Amniotic stem cell (primary cell): ENCODE results near the gene PEAK1.

Experiments
- DNase-seq: peaks from one replicate; lab custom pipeline; 2025; lab: John Stamatoyannopoulos, UW

Gene PEAK1

GRCh38 chr15:77130315-77130930 is 289.5 kb downstream of the PEAK1 start:
- DNase-seq = no peak

GRCh38 chr15:77127626-77128025 is 292.3 kb downstream of the PEAK1 start:
- no peak for DNase-seq

GRCh38 chr15:77126529-77127326 is 293.2 kb downstream of the PEAK1 start:
- DNase-seq = no peak

GRCh38 chr15:77123854-77124253 is 296.1 kb downstream of the PEAK1 start:
- no peak for DNase-seq

DNA sequence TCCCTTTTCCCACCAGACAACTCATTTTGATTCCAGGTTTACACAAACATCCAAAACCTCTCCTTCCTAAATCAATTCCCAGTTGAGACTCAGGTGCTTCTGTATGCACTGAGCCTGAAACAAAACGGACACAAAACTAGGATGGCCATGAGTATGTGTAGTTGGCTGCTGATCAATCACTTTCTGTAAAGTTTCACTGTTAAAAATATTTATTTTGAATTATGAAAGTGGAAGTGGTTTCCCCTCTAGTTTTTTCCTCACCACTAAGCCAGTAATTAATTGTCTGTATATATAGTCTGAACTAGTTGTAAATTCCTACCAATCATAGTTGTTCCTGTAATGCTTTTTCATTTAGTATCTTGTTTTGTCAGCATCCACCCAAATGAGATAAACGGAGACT is 297.3 kb downstream of the PEAK1 start:
- DNase-seq = no peak

- DNase-seq = no peak
Observed at GRCh38 chr15:77121599-77121998, 298.3 kb downstream of the PEAK1 start.

- DNase-seq = no peak
Observed at GRCh38 chr15:77120576-77120975, 299.3 kb downstream of the PEAK1 start.

DNA sequence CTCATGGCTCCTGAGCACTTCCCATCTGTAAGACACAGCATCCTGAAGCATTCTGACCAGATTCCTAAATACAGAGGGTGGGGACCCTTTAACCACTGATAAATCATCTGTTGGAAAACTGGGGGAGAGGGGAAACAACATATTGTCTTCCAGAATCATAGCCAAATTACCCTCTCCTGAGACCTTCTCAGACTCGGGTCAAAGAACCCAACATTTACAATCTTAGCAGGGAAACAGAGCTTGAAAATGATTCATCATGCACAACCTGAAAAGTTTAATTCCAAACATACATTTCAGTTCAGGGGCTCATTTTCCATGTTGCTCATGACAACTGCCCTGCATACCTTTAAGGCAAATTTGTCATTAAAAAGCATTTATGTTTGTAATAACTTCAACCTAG is 300.5 kb downstream of the PEAK1 start:
- no peak for DNase-seq

DNA sequence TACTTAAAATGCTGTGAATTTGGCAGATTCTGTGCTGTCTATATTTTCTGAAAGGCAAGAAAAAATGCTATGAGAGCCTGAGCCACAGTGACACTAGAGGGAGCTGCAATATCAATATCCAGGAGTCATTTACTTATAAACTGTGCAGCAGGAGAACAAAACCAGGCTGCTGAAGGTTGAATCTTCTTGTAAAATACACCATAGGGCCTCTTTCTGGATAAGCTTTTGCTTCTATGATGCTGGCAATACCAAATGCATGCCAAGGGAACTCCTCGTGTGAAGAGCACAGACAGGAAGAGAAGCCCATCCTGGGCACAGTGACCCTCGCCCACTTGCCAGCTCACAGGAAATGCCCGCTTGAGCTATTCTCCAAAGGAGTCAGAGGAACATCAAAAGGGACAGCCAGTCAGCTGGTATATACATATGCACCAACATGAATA is 301.0 kb downstream of the PEAK1 start:
- DNase-seq = peak; percentile 62

DNA sequence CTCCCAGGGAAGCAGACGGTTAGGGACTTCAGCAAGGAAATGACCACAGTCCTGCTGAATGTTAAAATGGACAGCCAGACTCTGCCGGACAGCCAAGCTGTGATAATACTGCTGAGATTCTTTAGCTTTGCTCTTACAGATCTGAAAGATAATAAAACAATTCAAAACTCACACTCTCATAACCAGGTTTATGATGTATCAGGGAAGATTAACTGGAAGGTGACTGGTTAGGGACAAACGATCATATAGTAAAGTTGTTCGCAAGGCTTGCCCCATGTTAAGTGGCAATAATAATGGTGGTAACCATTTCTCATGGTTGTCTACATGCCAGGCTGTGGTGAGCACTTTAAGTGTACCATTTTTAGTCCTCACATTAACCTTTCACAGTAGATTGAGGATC is 304.7 kb downstream of the PEAK1 start:
- DNase-seq = no peak

GRCh38 chr15:77112838-77113504 is 306.9 kb downstream of the PEAK1 start:
- no peak for DNase-seq

GRCh38 chr15:77111789-77112188 is 308.1 kb downstream of the PEAK1 start:
- DNase-seq = no peak

DNA sequence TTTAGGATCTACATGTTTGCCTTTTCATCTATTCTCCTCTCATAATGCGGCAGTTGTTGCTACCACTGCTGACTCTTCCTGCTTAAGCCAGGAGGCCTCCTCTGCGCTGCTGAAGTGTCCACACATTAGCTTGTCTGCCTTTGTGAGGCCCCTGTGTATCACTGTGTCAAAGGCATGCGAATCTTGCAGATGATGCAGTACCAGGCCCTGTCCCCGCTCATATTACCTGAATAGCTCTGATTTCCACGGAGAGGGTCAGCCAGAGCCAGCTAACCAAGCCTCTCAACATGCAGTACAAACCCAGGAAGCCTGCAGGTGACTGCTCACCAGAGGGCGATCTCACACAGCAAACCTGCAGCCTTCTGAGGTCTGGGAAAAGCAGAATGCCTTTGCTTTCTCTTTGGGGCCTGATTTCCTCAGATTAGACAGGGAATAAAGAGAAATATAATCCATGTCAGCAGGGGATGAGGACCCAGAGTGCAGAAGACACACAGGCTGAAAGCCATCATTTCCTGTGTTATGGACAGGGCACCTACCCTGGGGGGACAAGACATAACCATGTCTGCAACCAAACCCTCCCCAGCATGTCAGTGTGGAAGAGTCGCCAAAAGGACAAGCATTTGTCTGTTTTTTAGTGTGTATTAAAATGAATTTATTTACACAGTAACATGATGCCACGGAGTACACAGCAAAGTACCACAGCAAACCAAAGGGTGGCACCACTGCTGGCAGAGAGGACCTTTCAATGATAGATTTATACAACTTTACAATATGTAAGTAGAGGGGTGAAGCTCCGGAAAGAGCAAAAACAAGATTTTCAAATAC is 312.2 kb downstream of the PEAK1 start:
- DNase-seq = no peak

DNA sequence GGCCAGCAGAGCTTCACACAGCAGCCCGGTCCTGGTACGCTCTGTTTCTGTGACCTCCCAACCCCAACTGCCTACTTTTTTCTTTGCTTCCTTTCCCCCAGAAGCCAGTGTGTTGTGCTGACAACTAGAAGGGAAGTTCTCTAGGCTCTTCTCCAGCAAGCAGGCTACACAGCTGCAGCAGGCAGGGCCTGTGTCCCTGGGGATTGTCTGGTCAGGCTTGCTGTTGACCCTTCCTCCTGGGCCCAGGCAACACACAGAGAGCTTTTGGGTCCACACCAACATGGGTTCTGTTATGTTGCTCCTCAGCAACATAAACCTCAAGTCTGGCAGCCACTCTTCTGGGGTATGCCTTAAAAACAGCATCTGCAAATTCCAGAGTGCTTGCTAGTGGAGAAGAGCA is 312.8 kb downstream of the PEAK1 start:
- DNase-seq = no peak

GRCh38 chr15:77104155-77104554 is 315.7 kb downstream of the PEAK1 start:
- no peak for DNase-seq

GRCh38 chr15:77099741-77100463 is 320.0 kb downstream of the PEAK1 start:
- no peak for DNase-seq

DNA sequence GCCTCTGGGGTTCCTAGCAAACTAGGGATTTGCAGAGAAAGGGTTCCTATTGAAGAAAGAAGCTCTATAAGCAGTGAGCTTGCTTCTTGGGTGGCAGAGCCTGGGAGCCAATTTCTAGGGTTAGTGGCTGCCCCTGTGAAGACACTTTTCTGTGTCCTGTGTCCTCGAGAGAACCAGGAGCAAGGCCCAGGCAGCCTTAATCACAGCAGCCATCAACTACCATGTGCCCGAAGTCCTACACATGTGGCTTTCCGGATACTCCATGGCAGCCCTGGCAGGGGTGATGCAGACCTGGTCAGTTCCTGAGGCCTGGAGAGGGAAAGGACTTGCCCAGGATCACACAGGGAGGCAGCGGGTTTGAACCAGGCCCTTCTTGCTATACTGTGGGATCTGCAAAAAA is 321.3 kb downstream of the PEAK1 start:
- no peak for DNase-seq

- DNase-seq = no peak
Observed at GRCh38 chr15:77097921-77098320, 322.0 kb downstream of the PEAK1 start.

DNA sequence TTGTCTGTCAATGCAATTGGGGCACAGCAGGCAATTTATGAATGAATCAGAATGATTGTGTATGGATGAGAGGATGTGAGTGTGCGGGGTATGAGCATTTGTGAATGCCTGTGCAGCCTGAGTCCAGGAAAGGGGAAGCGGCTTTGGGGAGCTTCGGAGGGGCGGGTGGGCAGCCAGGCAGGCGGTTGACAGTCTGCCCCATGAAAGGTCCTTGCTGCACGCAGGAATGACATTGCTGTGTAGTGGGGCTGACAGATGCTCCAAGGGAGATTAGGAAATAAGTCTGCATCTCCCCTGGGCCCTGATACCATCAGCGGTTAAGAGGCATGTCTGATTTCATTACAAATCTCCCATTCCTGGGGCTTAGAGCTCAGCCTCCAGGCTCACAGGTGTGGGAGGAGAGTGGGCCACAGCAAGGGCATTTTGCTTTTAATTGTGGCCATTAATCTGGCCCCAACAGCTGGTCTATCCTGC is 322.6 kb downstream of the PEAK1 start:
- DNase-seq = no peak

DNA sequence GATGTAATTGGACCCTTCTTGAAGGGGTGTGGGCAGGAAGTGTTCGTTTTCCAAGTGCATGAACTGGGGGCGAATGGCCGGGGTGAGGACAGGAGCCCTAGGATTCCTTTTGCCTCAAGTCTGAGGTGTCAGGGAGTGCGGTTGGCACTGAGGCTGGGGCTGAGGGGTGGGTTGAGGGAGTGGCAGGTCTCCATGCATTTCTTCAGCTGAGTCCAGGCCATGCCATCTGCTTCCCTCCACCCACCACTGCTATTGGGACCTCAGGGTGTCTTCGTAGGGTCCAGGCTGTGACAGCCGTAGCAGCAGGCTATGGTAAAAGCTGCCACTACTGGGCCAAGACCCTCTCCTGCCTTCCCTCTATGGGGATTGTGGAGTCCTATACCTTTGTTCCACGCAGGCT is 323.4 kb downstream of the PEAK1 start:
- no peak for DNase-seq

- DNase-seq = no peak
Observed at GRCh38 chr15:77096138-77096537, 323.8 kb downstream of the PEAK1 start.
